Progenitor cell of endocrine pancreas (in vitro differentiated cells): Measurements from ENCODE around the gene SLITRK6. TPM values are rescaled to one million over a fixed set of nuclear protein-coding genes. Genes with fewer than 3 reads are reported as not detected.

ENCODE experiments used
- DNase-seq: peaks from one replicate; pipeline ENCODE4 v3.0.0; 2021; ENCODE audit warnings: low spot score; ENCODE audit not compliant: unreplicated experiment
- H3K27ac Mint-ChIP-seq: 2 replicates; pipeline ENCODE4 v1.8.0; 2021; ENCODE audit warnings: mild to moderate bottlenecking, moderate library complexity, mixed read lengths
- H3K27me3 Mint-ChIP-seq: 2 replicates; pipeline ENCODE4 v1.8.0; 2021; ENCODE audit warnings: mixed read lengths
- H3K36me3 Mint-ChIP-seq: 2 replicates; pipeline ENCODE4 v1.8.0; 2022; ENCODE audit warnings: mixed read lengths; ENCODE audit not compliant: insufficient read depth
- H3K4me1 Mint-ChIP-seq: 2 replicates; pipeline ENCODE4 v1.8.0; 2021; ENCODE audit warnings: low read depth, mixed read lengths
- H3K4me3 Mint-ChIP-seq: 2 replicates; pipeline ENCODE4 v1.8.0; 2021; ENCODE audit warnings: low read depth, mild to moderate bottlenecking, moderate library complexity, mixed read lengths
- H3K9me3 Mint-ChIP-seq: 2 replicates; pipeline ENCODE4 v1.8.0; 2021; ENCODE audit warnings: low read depth, mixed read lengths
- CTCF ChIP-seq: fragments of 200-600 bp; sonication (generic); IDR thresholded peaks from one replicate; pipeline ENCODE4 v1.5.0; 2021; ENCODE audit warnings: antibody characterized with exemption, mild to moderate bottlenecking; ENCODE audit not compliant: unreplicated experiment
- total RNA-seq: library from RNA; stranded (reverse); gene quantifications from 2 replicates; pipeline ENCODE4 v1.2.1, GENCODE V29; 2021

SLITRK6 gene
- total RNA-seq, 1 donor from 2014 or later: 3.6 TPM

GRCh38 chr13:85825454-85825853, 26.2 kb upstream of the SLITRK6 start:
- Mint-ChIP-seq H3K9me3 (peaks cover 6% of the 10 kb centered on the region), H3K36me3 (no peaks in the 10 kb centered on the region), H3K27ac (no peak overlapping the region), H3K4me3 (no peak overlapping the region), H3K4me1 (no peaks in the 10 kb centered on the region), H3K27me3 (no peaks in the 10 kb centered on the region)
- no peak for DNase-seq
- no peak for TF ChIP-seq CTCF

GRCh38 chr13:85823832-85824231, 24.6 kb upstream of the SLITRK6 start:
- H3K36me3 Mint-ChIP-seq: no peaks in the 10 kb centered on the region
- peaks cover 6% of the 10 kb centered on the region for H3K9me3 Mint-ChIP-seq
- H3K27ac Mint-ChIP-seq: no peak overlapping the region
- no peaks in the 10 kb centered on the region for H3K27me3 Mint-ChIP-seq
- H3K4me1 Mint-ChIP-seq: no peaks in the 10 kb centered on the region
- no peak overlapping the region for H3K4me3 Mint-ChIP-seq
- no peak for TF ChIP-seq CTCF
- no peak for DNase-seq

DNA sequence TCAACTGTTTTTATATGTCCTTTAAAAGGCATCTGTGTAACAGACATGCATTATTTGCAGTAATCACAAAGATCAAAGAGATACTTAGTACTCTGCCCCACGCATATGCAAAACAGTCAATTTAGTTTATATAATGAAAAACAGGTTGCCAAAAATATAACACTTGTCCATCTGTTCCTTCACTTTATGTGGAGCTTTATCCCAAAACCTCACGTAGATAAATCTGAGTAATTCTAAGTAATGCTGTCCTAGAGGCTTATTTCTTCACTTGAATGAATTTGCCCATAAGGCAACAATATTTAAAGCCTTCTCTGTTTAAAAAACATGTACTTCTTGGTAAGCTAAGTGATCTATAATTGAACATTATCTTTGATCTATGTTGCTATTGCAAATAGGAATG, 20.3 kb upstream of the SLITRK6 start:
- H3K4me1 Mint-ChIP-seq: no peaks in the 10 kb centered on the region
- H3K4me3 Mint-ChIP-seq: no peak overlapping the region
- no peaks in the 10 kb centered on the region for H3K27me3 Mint-ChIP-seq
- TF ChIP-seq CTCF: no peak
- DNase-seq: no peak
- peaks cover 6% of the 10 kb centered on the region for H3K9me3 Mint-ChIP-seq
- H3K36me3 Mint-ChIP-seq: no peaks in the 10 kb centered on the region
- no peak overlapping the region for H3K27ac Mint-ChIP-seq

DNA sequence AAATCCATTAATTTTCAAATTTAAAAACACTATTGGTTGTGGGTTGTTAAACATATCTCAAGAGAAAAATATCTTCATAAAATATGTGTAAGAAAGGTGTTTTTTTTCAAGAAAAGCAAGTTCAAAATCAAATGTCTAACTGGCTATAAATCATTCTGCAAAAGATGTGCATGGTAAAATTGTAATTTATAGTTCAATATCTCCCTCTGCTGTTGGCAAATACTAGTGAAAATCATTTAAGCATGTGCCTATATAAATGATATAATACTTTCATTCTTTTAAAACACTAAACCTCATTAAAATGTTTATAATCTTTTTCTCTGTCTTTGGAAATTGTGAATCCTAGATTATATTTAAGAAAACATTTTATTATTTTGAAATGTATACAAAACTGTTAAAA, 17.2 kb upstream of the SLITRK6 start:
- Mint-ChIP-seq H3K4me3 (no peak overlapping the region), H3K36me3 (no peaks in the 10 kb centered on the region), H3K27me3 (no peaks in the 10 kb centered on the region), H3K4me1 (no peaks in the 10 kb centered on the region), H3K9me3 (no peaks in the 10 kb centered on the region), H3K27ac (no peak overlapping the region)
- DNase-seq: no peak
- peak; percentile 33 for TF ChIP-seq CTCF

GRCh38 chr13:85812282-85812681, 13.1 kb upstream of the SLITRK6 start:
- DNase-seq: no peak
- Mint-ChIP-seq H3K27me3 (no peaks in the 10 kb centered on the region), H3K27ac (no peak overlapping the region), H3K4me3 (no peak overlapping the region), H3K9me3 (no peaks in the 10 kb centered on the region), H3K36me3 (no peaks in the 10 kb centered on the region), H3K4me1 (no peaks in the 10 kb centered on the region)
- TF ChIP-seq CTCF: no peak
